HCT116 (cell line): ENCODE measurements around the gene IL25. TPM values are rescaled to one million over a fixed set of nuclear protein-coding genes. Genes with fewer than 3 reads are reported as not detected.

Experiments used
- ATAC-seq: fragments of 200-7000 bp; cut with Tn5 transposase; 2 replicates; pipeline ENCODE4 v1.9.1; 2020; ENCODE audit warnings: mild to moderate bottlenecking, moderate library complexity
- BruUV-seq: library from RNA; stranded (reverse); fragments of 400-500 nt; replicated peaks from 2 replicates; lab custom pipeline; 2021; lab: Mats Ljungman, UMichigan
- CTCF ChIA-PET: fragments of 300-600 bp; sonication (Branson Sonifier 250); formaldehyde crosslinking; loops from one replicate; lab custom pipeline; 2021; ENCODE audit warnings: antibody characterized with exemption; lab: Charles Lee
- POLR2A ChIA-PET: fragments of 300-600, 350-600 bp; sonication (Branson Sonifier 250); formaldehyde crosslinking; loops from one replicate; lab custom pipeline; 2021; ENCODE audit warnings: antibody characterized with exemption; lab: Charles Lee
- RAD21 ChIA-PET, 2 experiments: fragments of 300-600 bp; sonication (Branson Sonifier 250); formaldehyde crosslinking; loops; one replicate each; lab custom pipeline; 2023; ENCODE audit warnings: low total read pairs in 2 of 2; ENCODE audit not compliant: uncharacterized antibody in 2 of 2, unreplicated experiment in 2 of 2, low non-redundant PET in 1 of 2; lab: Charles Lee
- DNase-seq: peaks from one replicate; pipeline ENCODE4 v3.0.0-alpha.2; 2010; ENCODE audit warnings: low read depth, low spot score
- H2AFZ ChIP-seq: fragments of 200-600 bp; shearing (Covaris generic), sonication (generic); 2 replicates; pipeline ENCODE4 v1.6.1; 2017; ENCODE audit warnings: low read depth, mixed run types, mixed read lengths, antibody characterized with exemption, low read length; ENCODE audit not compliant: poor library complexity, severe bottlenecking
- H3K27ac ChIP-seq: 2 replicates; pipeline ENCODE4 v1.5.1; 2012; ENCODE audit warnings: low read depth, low read length
- H3K27me3 ChIP-seq: fragments of 200-600 bp; sonication (generic); 2 replicates; pipeline ENCODE4 v1.6.1; 2016; ENCODE audit warnings: mixed run types, low read length, mixed read lengths; ENCODE audit not compliant: insufficient read depth
- H3K36me3 ChIP-seq, 2 experiments: fragments of 200-500 bp in 1 of 2; fragments of 200-600 bp in 1 of 2; sonication (Bioruptor generic) in 1 of 2; sonication (generic) in 1 of 2; 2 replicates each; pipeline versions ENCODE4 v1.5.1 to v1.6.1; 2014 to 2016; ENCODE audit warnings: low read length in 2 of 2, inconsistent platforms in 1 of 2, mixed read lengths in 1 of 2, mixed run types in 1 of 2; ENCODE audit not compliant: insufficient read depth in 2 of 2, control insufficient read depth in 1 of 2
- H3K4me1 ChIP-seq, 2 experiments: fragments of 200-600 bp in 1 of 2; sonication (generic) in 1 of 2; 2 replicates each; pipeline versions ENCODE4 v1.5.1 to v1.6.1; 2012 to 2017; ENCODE audit warnings: low read length in 2 of 2, inconsistent platforms in 1 of 2, mild to moderate bottlenecking in 1 of 2, mixed read lengths in 1 of 2, mixed run types in 1 of 2, moderate library complexity in 1 of 2; ENCODE audit not compliant: insufficient read depth in 2 of 2, control insufficient read depth in 1 of 2
- H3K4me2 ChIP-seq: fragments of 200-600 bp; sonication (generic); 2 replicates; pipeline ENCODE4 v1.6.1; 2017; ENCODE audit warnings: mixed run types, low read length, mixed read lengths
- H3K4me3 ChIP-seq, 2 experiments: fragments of 200-600 bp in 1 of 2; sonication (generic) in 1 of 2; replicated peaks in 1 of 2; 2 replicates each; pipeline ENCODE4 v1.5.1; 2011 to 2016; ENCODE audit warnings: low read length in 2 of 2, control low read depth in 1 of 2, low read depth in 1 of 2, mild to moderate bottlenecking in 1 of 2, mixed read lengths in 1 of 2, mixed run types in 1 of 2
- H3K79me2 ChIP-seq: fragments of 200-600 bp; sonication (generic); 2 replicates; pipeline ENCODE4 v1.6.1; 2017; ENCODE audit warnings: mild to moderate bottlenecking, mixed run types, low read length, moderate library complexity, mixed read lengths; ENCODE audit not compliant: insufficient read depth
- H3K9ac ChIP-seq: fragments of 200-600 bp; sonication (generic); 2 replicates; pipeline ENCODE4 v1.6.1; 2016; ENCODE audit warnings: low read length, mixed read lengths
- H3K9me2 ChIP-seq: fragments of 200-600 bp; sonication (generic), shearing (Covaris generic); 2 replicates; pipeline ENCODE4 v1.6.1; 2017; ENCODE audit warnings: mixed run types, mild to moderate bottlenecking, moderate library complexity; ENCODE audit not compliant: insufficient read depth
- H3K9me3 ChIP-seq, 2 experiments: fragments of 200-500 bp in 1 of 2; fragments of 200-600 bp in 1 of 2; sonication (Bioruptor generic) in 1 of 2; sonication (generic) in 1 of 2; 2 replicates each; pipeline ENCODE4 v1.6.1; 2014 to 2017; ENCODE audit warnings: low read length in 2 of 2, mixed read lengths in 2 of 2, inconsistent platforms in 1 of 2, low read depth in 1 of 2, mild to moderate bottlenecking in 1 of 2, mixed run types in 1 of 2, moderate library complexity in 1 of 2; ENCODE audit not compliant: control insufficient read depth in 1 of 2, insufficient read depth in 1 of 2
- H4K20me1 ChIP-seq: fragments of 200-600 bp; sonication (generic), shearing (Covaris generic); 2 replicates; pipeline ENCODE4 v1.6.1; 2017; ENCODE audit warnings: mixed run types, mild to moderate bottlenecking, moderate library complexity; ENCODE audit not compliant: insufficient read depth
- CBX3 ChIP-seq: IDR thresholded peaks from 2 replicates; pipeline ENCODE4 v1.6.1; 2012; ENCODE audit warnings: low read depth
- CEBPB ChIP-seq: IDR thresholded peaks from 2 replicates; pipeline ENCODE4 v1.6.1; 2012; ENCODE audit warnings: low read depth
- CTCF ChIP-seq, 3 experiments: fragments of 200-600 bp in 1 of 3; sonication (generic) in 1 of 3; IDR thresholded peaks in 2 of 3; conservative IDR thresholded peaks in 1 of 3; 2 replicates each; pipeline ENCODE4 v1.5.1; 2012 to 2017; ENCODE audit warnings: low read depth in 2 of 3, low read length in 2 of 3, antibody characterized with exemption in 1 of 3, borderline replicate concordance in 1 of 3, control low read depth in 1 of 3, mild to moderate bottlenecking in 1 of 3, mixed read lengths in 1 of 3, mixed run types in 1 of 3, moderate library complexity in 1 of 3; ENCODE audit not compliant: insufficient read depth in 1 of 3
- ELF1 ChIP-seq: IDR thresholded peaks from 2 replicates; pipeline ENCODE4 v1.6.1; 2012; ENCODE audit warnings: low read depth, borderline replicate concordance
- EZH2 ChIP-seq: fragments of 200-600 bp; sonication (generic); IDR thresholded peaks from 2 replicates; pipeline ENCODE4 v1.6.1; 2017; ENCODE audit warnings: antibody characterized with exemption, mixed run types
- EZH2phosphoT487 ChIP-seq: fragments of 200-600 bp; IDR thresholded peaks from 2 replicates; pipeline ENCODE4 v1.6.1; 2018; ENCODE audit warnings: antibody characterized with exemption, borderline replicate concordance
- FOSL1 ChIP-seq: IDR thresholded peaks from 2 replicates; pipeline ENCODE4 v1.6.1; 2012; ENCODE audit warnings: low read depth
- JUND ChIP-seq: IDR thresholded peaks from 2 replicates; pipeline ENCODE4 v1.6.1; 2012
- MAX ChIP-seq: IDR thresholded peaks from 2 replicates; pipeline ENCODE4 v1.6.1; 2012
- POLR2A ChIP-seq: IDR thresholded peaks from 2 replicates; pipeline ENCODE4 v1.7.0; 2011; ENCODE audit warnings: borderline replicate concordance; ENCODE audit not compliant: insufficient read depth, insufficient read length; ENCODE audit errors: extremely low read depth
- SP1 ChIP-seq: IDR thresholded peaks from 2 replicates; pipeline ENCODE4 v1.6.1; 2012; ENCODE audit warnings: low read depth
- SRF ChIP-seq: IDR thresholded peaks from 2 replicates; pipeline ENCODE4 v1.6.1; 2012; ENCODE audit warnings: low read depth
- ZBTB33 ChIP-seq: IDR thresholded peaks from 2 replicates; pipeline ENCODE4 v1.6.1; 2011; ENCODE audit warnings: mild to moderate bottlenecking, low read length, moderate library complexity; ENCODE audit not compliant: insufficient replicate concordance; ENCODE audit errors: extremely low read depth
- intact Hi-C: fragments of 100-400 bp; cut with micrococcal nuclease; formaldehyde crosslinking; loops from 2 replicates; pipeline ENCODE4 v1.10.0; 2022
- total RNA-seq: library from RNA; stranded (reverse); gene quantifications from one replicate; pipeline ENCODE4 v1.2.1, GENCODE V29; 2021; ENCODE audit not compliant: unreplicated experiment

IL25 gene
- total RNA-seq, 1 experiment from 2014 or later: not detected

GRCh38 chr14:23396126-23396525 is 23.5 kb downstream of the IL25 start:
- ATAC-seq (no peak), DNase-seq (no peak)
- Histone ChIP-seq H4K20me1 (no peaks in the 10 kb centered on the region), H3K27me3 (peaks cover 10% of the 10 kb centered on the region; the same call in 1 of the 2 replicates), H3K36me3 (no peaks in the 10 kb centered on the region), H3K9ac (no peak overlapping the region), H3K27ac (no peak overlapping the region), H3K4me3 (no peak overlapping the region), H2AFZ (no peak overlapping the region), H3K9me2 (no peaks in the 10 kb centered on the region), H3K79me2 (no peaks in the 10 kb centered on the region), H3K9me3 (no peaks in the 10 kb centered on the region), H3K4me2 (no peak overlapping the region), H3K4me1 (no peaks in the 10 kb centered on the region)
- ChIA-PET CTCF (interaction anchor here (1.5 kb wide), 1 partner anchor 16 kb away, joined by 3 read pairs; no protein-coding TSS in a partner anchor), POLR2A (no interaction called here), RAD21 (no interaction called here)
- intact Hi-C loops: no loop called here
- BruUV-seq: no TSS peak
- TF ChIP-seq SP1: no peak

- peaks cover 7% of the 10 kb centered on the region; the same call in 1 of the 2 replicates for H3K27me3 ChIP-seq
- intact Hi-C loops: no loop called here
- BruUV-seq: no TSS peak
- DNase-seq: no peak
- H4K20me1 ChIP-seq: no peaks in the 10 kb centered on the region
- H3K4me1 ChIP-seq: no peaks in the 10 kb centered on the region
- CTCF ChIA-PET: interaction anchor here (1.5 kb wide), 1 partner anchor 17 kb away, joined by 3 read pairs; no protein-coding TSS in a partner anchor
- RAD21 ChIA-PET: no interaction called here
- no peak for ATAC-seq
- H3K4me3 ChIP-seq: no peak overlapping the region
- no peaks in the 10 kb centered on the region for H3K79me2 ChIP-seq
- no peaks in the 10 kb centered on the region for H3K9me3 ChIP-seq
- no peaks in the 10 kb centered on the region for H3K36me3 ChIP-seq
- no peak overlapping the region for H3K27ac ChIP-seq
- H3K9me2 ChIP-seq: no peaks in the 10 kb centered on the region
- no peak overlapping the region for H3K4me2 ChIP-seq
- no peak overlapping the region for H2AFZ ChIP-seq
- POLR2A ChIA-PET: no interaction called here
- no peak overlapping the region for H3K9ac ChIP-seq
- TF ChIP-seq EZH2phosphoT487 (no peak), CTCF (IDR thresholded peaks at IDR 0.05 in 2 of 3, conservative IDR thresholded peaks at IDR 0.05 in 1 of 3; ENCODE audit: borderline replicate concordance in 1 of 3, insufficient read depth in 1 of 3, low read depth in 2 of 3, low read length in 2 of 3) (no peak), MAX (no peak), CEBPB (no peak), POLR2A (no peak), FOSL1 (no peak), EZH2 (no peak), JUND (no peak), ELF1 (no peak), ZBTB33 (no peak), SRF (no peak), CBX3 (no peak)
Observed at GRCh38 chr14:23396781-23397407, 24.3 kb downstream of the IL25 start.
